ENCODE results near the gene MYH7.

GRCh38 chr14:23399136-23399535 lies 36.3 kb downstream of the MYH7 start:
- no peak for TF ChIP-seq EP300 (IDR thresholded peaks at IDR 0.05)
- no peak for TF ChIP-seq CTCF (IDR thresholded peaks at IDR 0.05)
- no peak for TF ChIP-seq POLR2A (IDR thresholded peaks at IDR 0.05)
- no peak for TF ChIP-seq POLR2AphosphoS5 (IDR thresholded peaks at IDR 0.05)
